Keratinocyte (primary cell): ENCODE results near the gene SYNC.

Experiments
- CTCF ChIP-seq, 3 experiments: IDR thresholded peaks in 1 of 3; conservative IDR thresholded peaks in 1 of 3; optimal IDR thresholded peaks in 1 of 3; 2 replicates in 2 of 3; 3 replicates in 1 of 3; pipeline versions ENCODE3 to v1.5.1; 2011; ENCODE audit warnings: low read length in 3 of 3, mild to moderate bottlenecking in 3 of 3, moderate library complexity in 2 of 3, control low read depth in 1 of 3, inconsistent platforms in 1 of 3; ENCODE audit not compliant: insufficient read depth in 2 of 3; ENCODE audit errors: extremely low read depth in 1 of 3
- EZH2 ChIP-seq: IDR thresholded peaks from one replicate; pipeline ENCODE4 v1.6.1; 2012; ENCODE audit warnings: inconsistent platforms, mild to moderate bottlenecking, low read length, moderate library complexity

GRCh38 chr1:32632829-32633228, 69.7 kb downstream of the SYNC start:
- TF ChIP-seq CTCF (optimal IDR thresholded peaks at IDR 0.05 in 1 of 3, IDR thresholded peaks at IDR 0.05 in 1 of 3, conservative IDR thresholded peaks at IDR 0.05 in 1 of 3; ENCODE audit: extremely low read depth in 1 of 3, insufficient read depth in 2 of 3, low read length in 3 of 3) (no peak), EZH2 (no peak)
